AG08395 (cell line): ENCODE data around the gene CRADD.
"Not testable (repeated sequence)": the region's sequence is repeated elsewhere in the genome, so short reads cannot be mapped to it uniquely, and the experiment has no call there.

Experiments used
- DNase-seq: peaks from one replicate; pipeline ENCODE4 v3.0.0; 2012; ENCODE audit warnings: mixed read lengths, low spot score

CRADD gene

DNA sequence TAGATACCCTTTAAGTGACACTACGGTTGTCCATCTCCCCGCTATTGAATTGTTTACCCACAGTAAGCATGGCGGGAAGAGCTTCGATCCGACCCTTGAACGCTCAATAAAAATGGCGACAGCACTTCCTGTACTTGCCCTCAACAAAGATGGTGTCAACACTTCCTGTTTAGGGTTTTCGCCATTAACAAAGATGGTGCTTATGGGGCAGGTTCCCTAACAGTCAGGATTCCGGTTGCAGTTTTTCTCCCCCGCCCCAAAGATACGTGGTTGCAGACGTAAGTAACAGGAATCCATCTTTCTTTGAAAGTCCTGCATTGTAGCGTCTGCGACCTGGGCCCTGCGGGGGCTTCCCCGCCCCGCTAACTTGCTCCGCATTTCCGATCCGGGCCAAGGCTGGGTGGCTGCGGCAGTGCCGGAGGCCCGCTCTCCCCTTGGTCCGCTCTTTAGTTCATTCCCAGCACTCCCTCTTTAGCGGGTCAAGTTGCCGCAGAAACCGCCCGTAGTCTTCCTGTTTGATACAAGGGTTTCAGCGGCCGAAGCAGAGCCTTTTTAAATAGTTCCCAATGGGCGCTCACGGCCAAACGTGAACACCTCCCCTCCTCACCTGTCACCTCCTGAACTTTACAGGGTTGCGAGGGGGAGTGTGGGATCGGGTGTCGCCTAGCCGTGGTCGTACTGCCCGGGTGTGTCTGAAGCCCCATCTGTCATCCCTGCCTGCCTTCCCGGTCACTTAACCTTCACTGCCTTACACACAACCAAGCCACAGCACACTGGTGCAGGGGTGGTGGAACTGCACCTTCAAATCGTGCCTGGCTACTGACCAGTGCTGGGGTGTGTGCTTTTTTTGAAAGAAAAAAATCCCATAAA, at the start of gene CRADD:
CRADD (plus strand) TSS at position 181 of the 870 bp plus-strand sequence.
- DNase-seq: peak; percentile 85

DNA sequence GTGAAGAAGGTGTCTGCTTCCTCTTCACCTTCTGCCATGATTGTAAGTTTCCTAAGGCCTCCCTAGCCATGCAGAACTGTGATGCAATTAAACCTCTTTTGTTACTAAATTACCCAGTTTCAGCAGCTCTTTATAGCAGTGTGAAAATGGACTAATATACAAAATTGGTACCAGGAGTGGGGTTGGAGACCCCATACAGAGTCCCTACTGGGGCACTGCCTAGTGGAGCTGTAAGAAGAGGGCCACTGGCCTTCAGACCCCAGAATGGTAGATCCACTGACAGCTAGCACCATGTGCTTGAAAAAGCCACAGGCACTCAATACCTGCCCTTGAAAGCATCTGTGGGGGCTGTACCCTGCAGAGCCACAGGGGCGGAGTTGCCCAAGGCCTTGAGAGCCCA, 44.8 kb upstream of the CRADD start:
- DNase-seq: no peak

GRCh38 chr12:93634416-93634815, 42.8 kb upstream of the CRADD start:
- DNase-seq: peak; percentile 22

GRCh38 chr12:93636708-93637107, 40.5 kb upstream of the CRADD start:
- no peak for DNase-seq

GRCh38 chr12:93638095-93638494, 39.1 kb upstream of the CRADD start:
- peak; percentile 21 for DNase-seq

DNA sequence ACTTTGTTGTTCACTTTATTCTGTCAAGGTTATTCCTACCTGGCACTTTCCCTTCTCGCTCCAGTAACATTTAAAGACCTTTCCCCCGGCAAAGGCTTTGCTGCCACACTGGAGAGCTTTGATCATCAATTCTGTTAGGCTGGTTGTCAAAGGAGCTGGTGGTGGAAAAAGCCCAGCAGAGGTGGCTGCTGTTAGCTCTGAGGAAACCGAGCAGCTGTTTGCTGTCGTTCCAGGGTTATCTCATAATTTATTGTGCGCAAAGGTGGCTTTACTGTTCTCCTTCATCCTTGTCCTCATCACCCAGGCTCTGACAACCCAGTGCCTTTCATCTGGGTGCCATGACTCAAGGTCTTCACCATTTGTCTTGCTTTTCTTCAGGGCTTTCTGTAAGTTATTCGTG, 38.2 kb upstream of the CRADD start:
- no peak for DNase-seq

GRCh38 chr12:93639406-93639805, 37.8 kb upstream of the CRADD start:
- no peak for DNase-seq

GRCh38 chr12:93641380-93641779, 35.8 kb upstream of the CRADD start:
- DNase-seq: not testable (repeated sequence)

GRCh38 chr12:93642751-93643150, 34.4 kb upstream of the CRADD start:
- no peak for DNase-seq

- peak; percentile 54 for DNase-seq
These were observed 31.5 kb upstream of the CRADD start for GRCh38 chr12:93645702-93646101.

DNA sequence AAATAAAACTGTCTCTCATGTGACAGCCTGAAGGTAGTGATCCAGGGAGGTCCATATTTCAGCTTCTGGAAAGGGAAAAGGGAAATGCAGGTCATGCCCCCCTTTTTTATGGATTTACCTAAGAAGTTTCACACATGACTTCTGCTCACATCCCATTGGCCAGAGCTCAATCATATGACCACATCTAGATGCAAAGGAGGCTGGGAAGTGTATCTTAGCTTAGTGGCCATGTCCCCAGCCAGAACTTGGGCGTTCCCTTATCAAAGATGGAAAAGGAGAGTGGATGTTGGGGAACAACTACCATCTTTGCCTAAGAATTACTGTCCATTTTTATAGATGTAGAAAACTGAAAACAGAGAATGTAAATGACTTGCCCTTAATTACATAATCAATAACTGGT, 26.5 kb upstream of the CRADD start:
- DNase-seq: no peak

DNA sequence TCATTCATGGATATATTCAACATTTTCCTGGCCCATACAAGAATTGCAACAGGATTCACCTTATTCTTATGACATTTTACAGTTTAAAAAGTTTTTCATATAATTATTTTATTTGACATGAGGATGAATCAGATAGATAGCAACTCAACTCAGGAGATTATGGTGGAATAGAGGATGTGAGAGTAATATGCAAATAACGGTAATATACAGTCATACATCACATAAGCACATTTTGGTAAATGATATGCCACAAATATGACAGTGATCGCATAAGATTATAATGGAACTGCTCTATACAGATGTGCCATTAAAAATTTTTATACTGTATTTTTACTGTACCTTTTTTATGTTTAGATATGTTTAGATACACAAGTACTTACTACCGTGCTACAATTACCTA, 24.1 kb upstream of the CRADD start:
- no peak for DNase-seq

DNA sequence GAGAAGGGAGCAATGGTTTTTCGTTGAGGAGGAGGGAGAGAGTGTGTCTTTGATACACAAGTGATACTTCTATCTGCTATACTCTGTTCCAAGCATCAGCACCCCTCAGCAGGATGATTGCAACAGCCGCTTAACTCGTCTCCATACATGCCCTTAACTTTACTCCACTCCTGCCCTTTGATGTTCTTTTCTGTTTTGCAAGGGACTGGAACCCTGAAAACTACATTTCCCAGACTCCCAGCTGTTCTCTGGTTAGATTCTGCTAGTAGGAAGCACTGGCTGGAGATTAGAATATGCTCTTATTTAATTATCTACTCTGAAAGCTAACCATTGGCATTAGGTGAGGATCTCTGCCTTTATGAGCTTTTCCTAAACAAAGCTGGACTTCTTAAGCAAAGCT, 23.5 kb upstream of the CRADD start:
- no peak for DNase-seq

DNA sequence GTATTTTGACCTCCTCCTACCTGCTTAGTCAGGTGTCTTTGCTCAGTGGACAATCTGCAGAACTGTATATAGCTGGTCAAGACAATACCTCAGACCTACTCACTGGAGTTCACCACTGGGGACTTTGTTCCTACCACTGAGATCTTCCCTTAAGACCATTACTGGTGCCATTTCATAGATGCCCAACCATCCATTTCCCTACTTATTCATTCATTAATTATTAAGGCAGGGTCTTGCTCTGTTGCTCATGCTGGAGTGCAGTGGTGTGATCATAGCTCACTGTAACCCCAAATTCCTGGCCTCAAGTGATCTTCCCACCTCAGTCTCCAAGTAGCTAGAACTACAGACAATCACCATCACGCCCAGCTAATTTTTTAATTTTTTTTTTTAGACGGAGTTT, 22.8 kb upstream of the CRADD start:
- no peak for DNase-seq

DNA sequence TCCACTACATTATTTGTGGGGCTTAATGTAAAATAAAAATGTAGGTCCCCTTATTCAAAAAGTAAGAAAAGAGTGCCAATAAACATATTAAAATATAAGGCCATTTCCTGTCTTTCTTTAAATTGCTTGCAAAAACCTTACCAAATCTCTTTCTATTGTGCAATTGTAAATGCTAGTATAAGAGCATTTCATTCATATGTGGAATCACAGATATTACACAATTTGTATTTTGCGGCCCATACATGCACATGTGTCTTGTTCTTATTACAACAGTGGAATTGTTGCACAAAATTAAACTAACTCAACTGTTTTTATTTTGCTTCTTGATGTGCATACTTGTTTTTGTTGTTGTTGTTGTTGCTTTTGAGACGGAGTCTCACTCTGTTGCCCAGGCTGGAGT, 20.1 kb upstream of the CRADD start:
- no peak for DNase-seq

- DNase-seq: no peak
These were observed 16.2 kb upstream of the CRADD start for GRCh38 chr12:93661021-93661420.

DNA sequence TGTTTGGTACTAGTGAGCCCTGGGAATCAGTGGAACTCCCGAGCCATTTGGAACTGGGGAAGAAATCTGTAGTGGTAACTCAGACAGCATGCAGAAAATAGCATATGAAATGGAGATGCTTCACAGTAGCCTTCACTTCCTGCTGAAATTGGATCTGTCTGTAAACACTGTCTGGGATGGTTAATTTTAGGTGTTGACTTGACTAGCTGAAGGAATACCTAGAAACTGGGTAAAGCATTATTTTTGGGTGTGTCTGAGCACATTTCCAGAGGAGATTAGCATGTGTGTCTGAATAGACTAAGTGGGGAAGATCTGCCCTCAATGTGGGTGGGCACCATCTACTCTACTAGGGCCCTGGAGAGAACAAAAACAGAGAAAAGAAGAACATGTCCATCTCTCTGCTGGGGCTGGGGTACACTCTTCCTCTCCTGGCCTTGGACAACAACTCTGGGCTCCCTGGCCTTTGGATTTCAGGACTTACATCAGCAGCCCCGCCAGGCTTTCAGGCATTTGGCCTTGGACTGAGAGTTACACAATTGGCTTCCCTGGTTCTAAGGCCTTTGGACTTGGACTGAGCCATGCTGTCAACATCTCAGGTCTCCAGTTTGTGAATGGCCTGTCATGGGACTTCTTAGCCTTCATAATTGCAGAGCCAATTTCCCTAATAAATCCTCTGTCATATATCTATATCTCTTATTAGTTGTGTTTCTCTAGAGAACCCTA, 14.0 kb upstream of the CRADD start:
- no peak for DNase-seq

DNA sequence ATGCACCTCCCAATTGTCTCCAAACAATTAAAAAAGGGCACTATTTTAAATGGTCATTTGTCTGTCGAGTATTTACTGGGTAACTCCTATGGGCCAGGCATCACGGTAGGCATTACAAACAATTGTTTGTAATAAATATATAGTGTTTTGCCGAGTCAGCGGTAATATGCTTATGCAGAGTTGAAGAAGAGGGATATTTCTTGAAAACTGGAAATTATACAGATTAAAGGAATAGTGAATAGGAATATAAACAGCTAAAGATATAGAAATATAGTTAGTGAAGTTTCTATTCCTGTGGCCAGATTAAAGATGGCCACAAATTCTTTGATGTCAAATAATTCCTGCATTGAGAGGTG, 13.5 kb upstream of the CRADD start:
- no peak for DNase-seq

DNA sequence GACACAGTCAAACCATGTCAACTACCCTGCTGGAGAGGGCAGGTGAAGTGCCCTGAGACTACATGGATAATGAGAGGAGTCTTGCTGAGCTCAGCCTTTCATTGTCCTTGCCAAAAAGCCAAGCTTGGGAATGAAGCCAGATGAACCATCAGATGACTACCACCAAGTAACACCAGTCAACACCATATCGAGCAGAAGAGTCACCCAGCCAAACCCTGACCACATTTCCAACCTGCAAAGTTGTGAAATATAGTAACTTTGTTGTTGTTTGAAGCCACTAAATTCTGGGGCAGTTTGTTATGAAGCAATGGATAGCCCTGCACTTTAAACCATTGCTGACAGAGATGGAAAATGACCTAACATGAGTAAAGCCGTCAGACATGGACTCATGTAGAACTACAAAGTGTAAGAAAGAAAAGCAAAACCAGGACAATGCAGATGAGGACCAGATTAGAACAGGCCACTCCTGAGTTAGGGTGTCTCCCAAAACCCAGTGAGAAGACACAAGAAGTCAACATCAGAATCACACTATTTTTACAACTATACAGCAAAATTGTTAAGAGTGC, 12.5 kb upstream of the CRADD start:
- peak; percentile 11 for DNase-seq

- no peak for DNase-seq
These were observed 9.5 kb upstream of the CRADD start for GRCh38 chr12:93667672-93668071.

GRCh38 chr12:93668919-93669418, 8.2 kb upstream of the CRADD start:
- DNase-seq: no peak

- no peak for DNase-seq
These were observed 7.7 kb upstream of the CRADD start for GRCh38 chr12:93669452-93669851.

DNA sequence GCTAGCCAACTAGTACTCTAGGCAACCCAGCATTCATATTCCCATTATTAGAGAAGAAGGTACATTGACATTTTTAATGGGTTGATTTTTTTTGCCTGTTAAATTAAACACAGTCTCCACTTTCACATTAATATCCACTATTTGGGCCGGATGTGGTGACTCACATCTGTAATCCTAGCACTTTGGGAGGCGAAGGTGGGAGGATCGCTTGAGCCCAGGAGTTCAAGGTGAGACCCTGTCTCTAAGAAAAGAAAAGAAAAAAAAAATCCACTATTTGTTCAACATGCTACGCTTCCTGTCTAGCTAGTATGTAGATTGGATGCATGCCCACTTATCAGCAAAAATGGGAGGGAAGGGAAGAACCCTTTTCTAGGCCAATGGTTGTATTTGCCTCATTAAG, 7.1 kb upstream of the CRADD start:
- no peak for DNase-seq
